Loucy (cell line): Measurements from ENCODE around the gene GRIK2.

Experiments used
- H2AFZ ChIP-seq: fragments of 200-600 bp; sonication (generic); 2 replicates; pipeline ENCODE4 v1.6.0; 2016; ENCODE audit warnings: antibody characterized with exemption, mild to moderate bottlenecking, low read length, moderate library complexity
- H3F3A ChIP-seq: fragments of 200-600 bp; 2 replicates; pipeline ENCODE4 v1.6.0; 2016; ENCODE audit warnings: antibody characterized with exemption, low read depth, mild to moderate bottlenecking
- H3K27me3 ChIP-seq: fragments of 200-600 bp; sonication (generic); 2 replicates; pipeline ENCODE4 v1.6.1; 2014; ENCODE audit warnings: low read length, mild to moderate bottlenecking; ENCODE audit not compliant: insufficient read depth, poor library complexity, severe bottlenecking
- H3K36me3 ChIP-seq: fragments of 200-600 bp; sonication (generic); 2 replicates; pipeline ENCODE4 v1.6.1; 2016; ENCODE audit warnings: low read length; ENCODE audit not compliant: insufficient read depth
- H3K4me1 ChIP-seq: fragments of 200-600 bp; sonication (generic); 2 replicates; pipeline ENCODE4 v1.5.1; 2014; ENCODE audit warnings: low read length, mild to moderate bottlenecking; ENCODE audit not compliant: insufficient read depth, poor library complexity, severe bottlenecking
- H3K4me2 ChIP-seq: fragments of 200-600 bp; sonication (generic); 2 replicates; pipeline ENCODE4 v1.6.0; 2014; ENCODE audit warnings: antibody characterized with exemption, low read length, low read depth, mild to moderate bottlenecking; ENCODE audit not compliant: poor library complexity, severe bottlenecking
- H3K4me3 ChIP-seq: fragments of 200-600 bp; sonication (generic); 2 replicates; pipeline ENCODE4 v1.5.1; 2014; ENCODE audit warnings: low read length, mild to moderate bottlenecking, mixed read lengths; ENCODE audit not compliant: poor library complexity, severe bottlenecking
- H3K79me2 ChIP-seq: fragments of 200-600 bp; sonication (generic); 2 replicates; pipeline ENCODE4 v1.6.1; 2014; ENCODE audit warnings: low read length; ENCODE audit not compliant: insufficient read depth
- H3K9ac ChIP-seq: fragments of 200-600 bp; sonication (generic); 2 replicates; pipeline ENCODE4 v1.6.0; 2014; ENCODE audit warnings: mild to moderate bottlenecking, low read depth, low read length, moderate library complexity; ENCODE audit not compliant: poor library complexity, severe bottlenecking
- H3K9me2 ChIP-seq: fragments of 200-600 bp; sonication (generic); replicated peaks from 2 replicates; pipeline ENCODE4 v1.6.1; 2016; ENCODE audit warnings: low read depth, low read length, mixed read lengths
- H3K9me3 ChIP-seq: fragments of 200-600 bp; sonication (generic); 2 replicates; pipeline ENCODE4 v1.6.1; 2014; ENCODE audit warnings: mild to moderate bottlenecking, antibody characterized with exemption, low read length, low read depth; ENCODE audit not compliant: insufficient read depth
- H4K20me1 ChIP-seq: fragments of 200-600 bp; sonication (generic); 2 replicates; pipeline ENCODE4 v1.6.0; 2014; ENCODE audit warnings: antibody characterized with exemption, low read length, mild to moderate bottlenecking; ENCODE audit not compliant: insufficient read depth, poor library complexity, severe bottlenecking
- CTCF ChIP-seq: fragments of 200-600 bp; sonication (generic); conservative IDR thresholded peaks from 2 replicates; pipeline ENCODE4 v1.5.1; 2014; ENCODE audit warnings: mild to moderate bottlenecking, antibody characterized with exemption, low read length
- EZH2phosphoT487 ChIP-seq: fragments of 200-600 bp; IDR thresholded peaks from 2 replicates; pipeline ENCODE4 v1.6.1; 2018; ENCODE audit warnings: antibody characterized with exemption, mild to moderate bottlenecking, moderate library complexity, borderline replicate concordance

Gene GRIK2

GRCh38 chr6:101435038-101435437 lies 41.5 kb downstream of the GRIK2 start:
- H3K4me2 ChIP-seq: no peak overlapping the region
- no peaks in the 10 kb centered on the region for H3F3A ChIP-seq
- no peaks in the 10 kb centered on the region for H3K27me3 ChIP-seq
- no peaks in the 10 kb centered on the region for H4K20me1 ChIP-seq
- no peaks in the 10 kb centered on the region for H3K79me2 ChIP-seq
- no peak for TF ChIP-seq CTCF
- TF ChIP-seq EZH2phosphoT487: no peak
- H3K9me3 ChIP-seq: no peaks in the 10 kb centered on the region
- no peak overlapping the region for H3K4me3 ChIP-seq
- H2AFZ ChIP-seq: no peak overlapping the region
- no peaks in the 10 kb centered on the region for H3K4me1 ChIP-seq
- H3K36me3 ChIP-seq: no peaks in the 10 kb centered on the region
- no peaks in the 10 kb centered on the region for H3K9me2 ChIP-seq
- H3K9ac ChIP-seq: no peak overlapping the region

DNA sequence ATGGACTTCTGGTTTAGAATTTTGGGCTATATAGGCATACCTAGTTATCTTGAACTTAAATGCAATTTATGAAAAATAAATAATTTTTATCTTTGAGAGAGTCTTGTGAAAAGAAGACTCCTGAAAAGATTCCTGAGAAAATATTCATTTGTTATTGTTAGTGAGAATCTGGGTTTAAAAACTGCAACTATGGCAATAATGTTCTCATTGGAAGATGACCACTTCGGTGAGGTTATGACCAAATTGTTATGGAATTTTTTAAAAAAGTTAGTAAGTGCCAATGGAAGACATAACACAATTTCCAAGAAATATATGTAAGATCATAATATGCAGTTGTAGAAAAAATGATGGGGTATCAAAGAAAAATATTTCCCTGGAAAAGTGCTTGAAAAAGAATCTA lies 46.3 kb downstream of the GRIK2 start:
- Histone ChIP-seq H3K4me3 (no peak overlapping the region), H3K4me1 (no peaks in the 10 kb centered on the region), H3K9me2 (no peaks in the 10 kb centered on the region), H2AFZ (no peak overlapping the region), H3K9me3 (no peaks in the 10 kb centered on the region), H3K4me2 (no peak overlapping the region), H4K20me1 (no peaks in the 10 kb centered on the region), H3K9ac (no peak overlapping the region), H3K79me2 (no peaks in the 10 kb centered on the region), H3K27me3 (no peaks in the 10 kb centered on the region), H3F3A (no peaks in the 10 kb centered on the region), H3K36me3 (no peaks in the 10 kb centered on the region)
- TF ChIP-seq EZH2phosphoT487: no peak

GRCh38 chr6:101443315-101443714 lies 49.8 kb downstream of the GRIK2 start:
- no peaks in the 10 kb centered on the region for H3K9me2 ChIP-seq
- no peaks in the 10 kb centered on the region for H3K36me3 ChIP-seq
- H4K20me1 ChIP-seq: no peaks in the 10 kb centered on the region
- H3K9ac ChIP-seq: no peak overlapping the region
- H2AFZ ChIP-seq: no peak overlapping the region
- no peaks in the 10 kb centered on the region for H3F3A ChIP-seq
- no peak overlapping the region for H3K4me2 ChIP-seq
- no peak for TF ChIP-seq CTCF
- no peak for TF ChIP-seq EZH2phosphoT487
- H3K9me3 ChIP-seq: no peaks in the 10 kb centered on the region
- no peaks in the 10 kb centered on the region for H3K79me2 ChIP-seq
- no peak overlapping the region for H3K4me3 ChIP-seq
- H3K27me3 ChIP-seq: no peaks in the 10 kb centered on the region
- H3K4me1 ChIP-seq: no peaks in the 10 kb centered on the region

GRCh38 chr6:101444717-101445116 lies 51.2 kb downstream of the GRIK2 start:
- no peaks in the 10 kb centered on the region for H3F3A ChIP-seq
- H3K36me3 ChIP-seq: no peaks in the 10 kb centered on the region
- no peak overlapping the region for H3K4me2 ChIP-seq
- no peaks in the 10 kb centered on the region for H3K4me1 ChIP-seq
- H2AFZ ChIP-seq: no peak overlapping the region
- no peak for TF ChIP-seq EZH2phosphoT487
- TF ChIP-seq CTCF: no peak
- no peaks in the 10 kb centered on the region for H3K79me2 ChIP-seq
- no peak overlapping the region for H3K4me3 ChIP-seq
- H3K9me2 ChIP-seq: no peaks in the 10 kb centered on the region
- no peak overlapping the region for H3K9ac ChIP-seq
- H3K9me3 ChIP-seq: no peaks in the 10 kb centered on the region
- no peaks in the 10 kb centered on the region for H4K20me1 ChIP-seq
- H3K27me3 ChIP-seq: no peaks in the 10 kb centered on the region
